ENCODE results near the gene KLHDC8B. TPM values are rescaled to one million over a fixed set of nuclear protein-coding genes. Genes with fewer than 3 reads are reported as not detected.
A peak's percentile ranks its signal among the peaks of the same experiment; 100 is the strongest.

KLHDC8B gene
- total and polyA plus RNA-seq, 12 donors: 127 to 501 (median 237) TPM

- Histone ChIP-seq H3K9me3 (replicated peaks in 1 of 3) (no peaks in the 10 kb centered on the region), H3K4me3 (no peak overlapping the region), H3K27ac (peak overlapping the region in 4 of 5 donors; percentile 64 to 89 (median 80)), H3K27me3 (no peaks in the 10 kb centered on the region), H3K36me3 (replicated peaks in 1 of 2) (no peaks in the 10 kb centered on the region), H3K4me1 (replicated peaks in 1 of 2) (peaks cover 9 to 10% of the 10 kb centered on the region in 2 donors)
- 45 to 49% (median 46%) methylated on average over 3 of the region's 3 CpGs for WGBS, 4 donors
- TF ChIP-seq POLR2A (IDR thresholded peaks at IDR 0.05) (peak in 1 of 2 donors; percentile 50), CTCF (IDR thresholded peaks at IDR 0.05) (no peak)
- intact Hi-C loops (cut with DNase I): no loop called here
- peak in 4 of 7 donors; percentile 48 to 75 (median 59) for DNase-seq
These were observed 26.8 kb downstream of the KLHDC8B start for GRCh38 chr3:49198161-49198560.

GRCh38 chr3:49198611-49199230 lies 27.3 kb downstream of the KLHDC8B start:
- Histone ChIP-seq H3K27ac (peak overlapping the region in 4 of 5 donors; percentile 64 to 89 (median 80)), H3K27me3 (no peaks in the 10 kb centered on the region), H3K9me3 (replicated peaks in 1 of 3) (no peaks in the 10 kb centered on the region), H3K36me3 (replicated peaks in 1 of 2) (no peaks in the 10 kb centered on the region), H3K4me3 (peak overlapping the region in 2 of 4 donors; percentile 15 to 45), H3K4me1 (replicated peaks in 1 of 2) (peaks cover 9 to 10% of the 10 kb centered on the region in 2 donors)
- TF ChIP-seq POLR2A (IDR thresholded peaks at IDR 0.05) (no peak), CTCF (IDR thresholded peaks at IDR 0.05) (no peak)
- 59 to 86% (median 77%) methylated on average over 14 to 24 of the region's 24 CpGs for WGBS, 4 donors
- no peak for DNase-seq
- intact Hi-C loops (cut with DNase I): no loop called here

- peak overlapping the region in 3 of 5 donors; percentile 79 to 89 (median 80) for H3K27ac ChIP-seq
- TF ChIP-seq CTCF (IDR thresholded peaks at IDR 0.05) (no peak), POLR2A (IDR thresholded peaks at IDR 0.05) (peak in 1 of 2 donors; percentile 81)
- H3K9me3 ChIP-seq (replicated peaks in 1 of 3): no peaks in the 10 kb centered on the region
- peak; percentile 96 to 100 (median 99) for DNase-seq
- no peaks in the 10 kb centered on the region for H3K36me3 ChIP-seq (replicated peaks in 1 of 2)
- intact Hi-C loops (cut with DNase I): no loop called here
- H3K4me1 ChIP-seq (replicated peaks in 1 of 2): peaks cover 9 to 10% of the 10 kb centered on the region in 2 donors
- no peaks in the 10 kb centered on the region for H3K27me3 ChIP-seq
- WGBS, 4 donors: 20 to 45% (median 39%) methylated on average over 40 to 53 of the region's 53 CpGs
- H3K4me3 ChIP-seq: peak overlapping the region in 2 of 4 donors; percentile 15 to 45
These were observed 28.0 kb downstream of the KLHDC8B start for GRCh38 chr3:49199239-49199899.

- WGBS, 4 donors: 67 to 89% (median 83%) methylated on average over 10 to 15 of the region's 15 CpGs
- intact Hi-C loops (cut with DNase I): no loop called here
- no peaks in the 10 kb centered on the region for H3K27me3 ChIP-seq
- DNase-seq: no peak
- no peak for TF ChIP-seq CTCF (IDR thresholded peaks at IDR 0.05)
- TF ChIP-seq POLR2A (IDR thresholded peaks at IDR 0.05): no peak
- no peaks in the 10 kb centered on the region for H3K9me3 ChIP-seq (replicated peaks in 1 of 3)
- H3K4me3 ChIP-seq: peak overlapping the region in 2 of 4 donors; percentile 15 to 45
- H3K4me1 ChIP-seq (replicated peaks in 1 of 2): peaks cover 9 to 10% of the 10 kb centered on the region in 2 donors
- no peaks in the 10 kb centered on the region for H3K36me3 ChIP-seq (replicated peaks in 1 of 2)
- peak overlapping the region in 3 of 5 donors; percentile 79 to 89 (median 80) for H3K27ac ChIP-seq
These were observed 28.5 kb downstream of the KLHDC8B start for GRCh38 chr3:49199900-49200281.
